ENCODE results near the gene BEND6. TPM values are rescaled to one million over a fixed set of nuclear protein-coding genes. Genes with fewer than 3 reads are reported as not detected.

The BEND6 gene
- total and polyA plus RNA-seq, 8 donors, result 0.33 to 3.4 (median 1.2) TPM; not detected in 1

- intact Hi-C loops (cut with DNase I; ENCODE audit: low total_unique reads), result no loop called here
- TF ChIP-seq EP300 (IDR thresholded peaks at IDR 0.05), result no peak
- no peak for TF ChIP-seq CTCF (IDR thresholded peaks at IDR 0.05)
- TF ChIP-seq POLR2AphosphoS5 (IDR thresholded peaks at IDR 0.05), result no peak
These were observed 114.3 kb downstream of the BEND6 start for GRCh38 chr6:57069228-57069627.

GRCh38 chr6:57069920-57070331 lies 115.0 kb downstream of the BEND6 start:
- intact Hi-C loops (cut with DNase I; ENCODE audit: low total_unique reads), result no loop called here

More at GRCh38 chr6:57069228-57069627, 114.3 kb downstream of the BEND6 start:
- Histone ChIP-seq H3K27ac (no peak overlapping the region), H3K9me3 (no peaks in the 10 kb centered on the region), H3K36me3 (peaks cover 0 to 24% (median 10%) of the 10 kb centered on the region in 4 donors), H3K4me1 (no peaks in the 10 kb centered on the region), H3K27me3 (no peaks in the 10 kb centered on the region), H3K4me3 (no peak overlapping the region)
- DNase-seq, result no peak
- 80 to 91% (median 88%) methylated on average over 4 of the region's 4 CpGs for WGBS, 5 donors

GRCh38 chr6:57072108-57072507 lies 117.2 kb downstream of the BEND6 start:
- WGBS, 5 donors, result 66 to 85% (median 75%) methylated on average over 3 of the region's 3 CpGs
- H3K27ac ChIP-seq, result no peak overlapping the region
- H3K36me3 ChIP-seq, result peaks cover 0 to 12% (median 0%) of the 10 kb centered on the region in 4 donors
- TF ChIP-seq EP300 (IDR thresholded peaks at IDR 0.05), result no peak
- no peak for TF ChIP-seq CTCF (IDR thresholded peaks at IDR 0.05)
- TF ChIP-seq POLR2A (IDR thresholded peaks at IDR 0.05), result no peak
- TF ChIP-seq POLR2AphosphoS5 (IDR thresholded peaks at IDR 0.05), result no peak
- no peaks in the 10 kb centered on the region for H3K27me3 ChIP-seq
- H3K4me1 ChIP-seq, result no peaks in the 10 kb centered on the region
- no peak overlapping the region for H3K4me3 ChIP-seq
- intact Hi-C loops (cut with DNase I; ENCODE audit: low total_unique reads), result no loop called here
- H3K9me3 ChIP-seq, result no peaks in the 10 kb centered on the region
- DNase-seq, result no peak

More at GRCh38 chr6:57069920-57070331, 115.0 kb downstream of the BEND6 start:
- Histone ChIP-seq H3K27ac (no peak overlapping the region), H3K4me3 (no peak overlapping the region), H3K27me3 (no peaks in the 10 kb centered on the region), H3K36me3 (peaks cover 0 to 20% (median 6%) of the 10 kb centered on the region in 4 donors), H3K9me3 (no peaks in the 10 kb centered on the region), H3K4me1 (no peaks in the 10 kb centered on the region)
- no peak for TF ChIP-seq POLR2AphosphoS5 (IDR thresholded peaks at IDR 0.05)
- no peak for TF ChIP-seq CTCF (IDR thresholded peaks at IDR 0.05)
- TF ChIP-seq POLR2A (IDR thresholded peaks at IDR 0.05), result no peak
- no peak for TF ChIP-seq EP300 (IDR thresholded peaks at IDR 0.05)
- 74 to 83% (median 79%) methylated on average over 9 of the region's 9 CpGs for WGBS, 5 donors
- DNase-seq, result no peak

- intact Hi-C loops (cut with DNase I; ENCODE audit: low total_unique reads), result no loop called here
- Histone ChIP-seq H3K9me3 (no peaks in the 10 kb centered on the region), H3K27me3 (no peaks in the 10 kb centered on the region), H3K4me1 (no peaks in the 10 kb centered on the region), H3K36me3 (peaks cover 0 to 12% (median 0%) of the 10 kb centered on the region in 4 donors), H3K4me3 (no peak overlapping the region), H3K27ac (no peak overlapping the region)
- TF ChIP-seq POLR2A (IDR thresholded peaks at IDR 0.05), result no peak
- no peak for TF ChIP-seq CTCF (IDR thresholded peaks at IDR 0.05)
- no peak for TF ChIP-seq POLR2AphosphoS5 (IDR thresholded peaks at IDR 0.05)
- TF ChIP-seq EP300 (IDR thresholded peaks at IDR 0.05), result no peak
- WGBS, 5 donors, result 88 to 94% (median 91%) methylated on average over 8 of the region's 8 CpGs
- DNase-seq, result no peak
These were observed 119.5 kb downstream of the BEND6 start for GRCh38 chr6:57074383-57074782.

Data from stomach (tissue), 9 donors.